Psoas muscle (tissue), 8 donors: Measurements from ENCODE around the gene AGBL5. TPM values are rescaled to one million over a fixed set of nuclear protein-coding genes. Genes with fewer than 3 reads are reported as not detected.
A peak's percentile ranks its signal among the peaks of the same experiment; 100 is the strongest.

Experiments
- ATAC-seq, 4 donors: fragments of 200-7000 bp; cut with Tn5 transposase; one replicate each; pipeline ENCODE4 v1.9.1; 2020; ENCODE audit warnings: moderate library complexity in 3 of 4, mild to moderate bottlenecking in 2 of 4
- DNase-seq, 2 donors: peaks; one replicate each; pipeline ENCODE4 v3.0.0-alpha.2; 2020
- H3K27ac ChIP-seq: fragments of 200-600 bp; one replicate; pipeline ENCODE4 v1.8.0; 2022
- H3K27me3 ChIP-seq, 3 donors: fragments of 200-600 bp in 1 of 3; one replicate each; pipeline versions ENCODE4 v1.6.1 to v1.8.0; 2013 to 2022; ENCODE audit warnings: low read length in 2 of 3, mild to moderate bottlenecking in 2 of 3, moderate library complexity in 1 of 3; ENCODE audit not compliant: insufficient read depth in 3 of 3
- H3K36me3 ChIP-seq, 2 donors: fragments of 200-600 bp in 1 of 2; one replicate each; pipeline versions ENCODE4 v1.6.1 to v1.8.0; 2013 to 2022; ENCODE audit warnings: low read depth in 1 of 2, mild to moderate bottlenecking in 1 of 2, moderate library complexity in 1 of 2; ENCODE audit not compliant: insufficient read depth in 1 of 2
- H3K4me1 ChIP-seq: fragments of 200-600 bp; one replicate; pipeline ENCODE4 v1.8.0; 2022
- H3K4me3 ChIP-seq: fragments of 200-600 bp; one replicate; pipeline ENCODE4 v1.8.0; 2022; ENCODE audit warnings: mild to moderate bottlenecking
- H3K9me3 ChIP-seq: fragments of 200-600 bp; one replicate; pipeline ENCODE4 v1.8.0; 2022
- CTCF ChIP-seq: fragments of 200-600 bp; IDR thresholded peaks from one replicate; pipeline ENCODE4 v1.8.0; 2022; ENCODE audit warnings: antibody characterized with exemption
- WGBS, 3 donors: extraction: QIAGEN DNeasy Blood & Tissue Kit; methylation state at CpG; one replicate each; pipeline versions ENCODE4 v1.1.6 to v1.1.7; 2013; 5-methylcytosine and 5-hydroxymethylcytosine counted together
- intact Hi-C, 2 donors: fragments of 100-400 bp; cut with DNase I; formaldehyde crosslinking; loops; one replicate each; pipeline versions ENCODE4 v1.11.0 to v1.14.2; 2022
- polyA plus RNA-seq, 3 donors: library from polyadenylated mRNA; stranded (reverse); fragments of 200-250 nt; gene quantifications; one replicate each; pipeline ENCODE4 v1.2.3, GENCODE V29; 2013
- total RNA-seq, 4 donors: library from RNA; stranded (reverse); fragmentation: NEBNext Ultra II Directional in 2 of 4; extraction: Animal tissue kit (Norgen Biotek cat#: 25700) in 2 of 4; gene quantifications; one replicate each; pipeline versions ENCODE4 v1.2.1 to v1.2.4, GENCODE V29; 2021 to 2023
- donor health status: healthy with polysubstance abuse.
- donor health status: DM: no; HTN: no; CAD: no; lungs with moderate emphysema.
- donor health status: Bipolar disorder and iron deficiency.
- donor health status: healthy.
- donor health status: DM: yes; HTN: yes; CAD: no.
- donor health status: DM: no; HTN: no; CAD: no.
- donor health status: DM: no; HTN: no; CAD: no.
- donor health status: DM: yes; HTN: yes; CAD: no.

AGBL5 gene
- total and polyA plus RNA-seq, 7 donors, result 3.6 to 8.6 (median 5.5) TPM

GRCh38 chr2:27076323-27076722 is 24.9 kb downstream of the AGBL5 start:
- H3K4me1 ChIP-seq, result peaks cover 6% of the 10 kb centered on the region
- TF ChIP-seq CTCF, result no peak
- WGBS, 3 donors, result 61 to 77% (median 64%) methylated on average over 4 of the region's 4 CpGs
- H3K36me3 ChIP-seq, result no peaks in the 10 kb centered on the region
- intact Hi-C loops, result no loop called here
- no peak for ATAC-seq
- H3K9me3 ChIP-seq, result no peaks in the 10 kb centered on the region
- no peak for DNase-seq
- no peak overlapping the region for H3K4me3 ChIP-seq
- no peaks in the 10 kb centered on the region for H3K27me3 ChIP-seq
- no peak overlapping the region for H3K27ac ChIP-seq

- Histone ChIP-seq H3K27ac (no peak overlapping the region), H3K4me1 (peaks cover 11% of the 10 kb centered on the region), H3K36me3 (no peaks in the 10 kb centered on the region), H3K4me3 (no peak overlapping the region), H3K27me3 (no peaks in the 10 kb centered on the region), H3K9me3 (no peaks in the 10 kb centered on the region)
- intact Hi-C loops, result no loop called here
- DNase-seq (no peak), ATAC-seq (no peak)
- TF ChIP-seq CTCF, result no peak
- WGBS, 3 donors, result 55 to 65% (median 61%) methylated on average over 7 of the region's 7 CpGs
These were observed 25.8 kb downstream of the AGBL5 start for GRCh38 chr2:27077231-27077630.

GRCh38 chr2:27078267-27079194 is 27.1 kb downstream of the AGBL5 start, which contains the start of gene EMILIN1:
Gene EMILIN1, plus strand, starts transcription at chr2:27078615. Its CDS starts 451 bp downstream, at chr2:27079066.
- ATAC-seq (peak in 2 of 4 donors; percentile 16 to 26), DNase-seq (peak; percentile 86 to 90)
- peaks cover 11% of the 10 kb centered on the region for H3K4me1 ChIP-seq
- no peaks in the 10 kb centered on the region for H3K9me3 ChIP-seq
- H3K36me3 ChIP-seq, result no peaks in the 10 kb centered on the region
- no peak for TF ChIP-seq CTCF
- peak within 1 kb of the TSS; percentile 67 for H3K27ac ChIP-seq
- no peaks in the 10 kb centered on the region for H3K27me3 ChIP-seq
- intact Hi-C loops, result no loop called here
- peak within 1 kb of the TSS; percentile 64 for H3K4me3 ChIP-seq
- WGBS, 3 donors, result 23 to 36% (median 28%) methylated on average over 24 to 41 of the region's 41 CpGs

- Histone ChIP-seq H3K9me3 (no peaks in the 10 kb centered on the region), H3K4me1 (peaks cover 11% of the 10 kb centered on the region), H3K36me3 (no peaks in the 10 kb centered on the region), H3K4me3 (peak overlapping the region; percentile 64), H3K27ac (peak overlapping the region; percentile 67), H3K27me3 (no peaks in the 10 kb centered on the region)
- DNase-seq (peak in 1 of 2 donors; percentile 18), ATAC-seq (no peak)
- 48 to 56% (median 54%) methylated on average over 12 to 14 of the region's 14 CpGs for WGBS, 3 donors
- intact Hi-C loops, result loop anchor here in 1 of 2 donors (5.0 kb wide), 1 partner anchor 42 kb away; no protein-coding TSS in a partner anchor
- no peak for TF ChIP-seq CTCF
These were observed 28.0 kb downstream of the AGBL5 start for GRCh38 chr2:27079233-27080139.
